ENCODE measurements around the gene NDST4.

NDST4 gene

GRCh38 chr4:114890773-114891172 lies 222.6 kb downstream of the NDST4 start:
- DNase-seq, result no peak

- no peak for DNase-seq
Observed at GRCh38 chr4:114886761-114887160, 226.7 kb downstream of the NDST4 start.

- no peak for DNase-seq
Observed at GRCh38 chr4:114883641-114884040, 229.8 kb downstream of the NDST4 start.

- DNase-seq, result no peak
Observed at GRCh38 chr4:114879916-114880669, 233.3 kb downstream of the NDST4 start.

- DNase-seq, result no peak
Observed at GRCh38 chr4:114875630-114876029, 237.8 kb downstream of the NDST4 start.

GRCh38 chr4:114874321-114874720 lies 239.1 kb downstream of the NDST4 start:
- no peak for DNase-seq

- no peak for DNase-seq
Observed at GRCh38 chr4:114870987-114871386, 242.4 kb downstream of the NDST4 start.

- DNase-seq, result no peak
Observed at GRCh38 chr4:114866901-114867670, 246.3 kb downstream of the NDST4 start.

GRCh38 chr4:114864060-114864459 lies 249.4 kb downstream of the NDST4 start:
- DNase-seq, result no peak

GRCh38 chr4:114860786-114861185 lies 252.6 kb downstream of the NDST4 start:
- no peak for DNase-seq

- no peak for DNase-seq
Observed at GRCh38 chr4:114857831-114858230, 255.6 kb downstream of the NDST4 start.

- DNase-seq, result no peak
Observed at GRCh38 chr4:114839986-114840385, 273.4 kb downstream of the NDST4 start.

GRCh38 chr4:114830628-114831027 lies 282.8 kb downstream of the NDST4 start:
- DNase-seq, result no peak

GRCh38 chr4:114827651-114828050 lies 285.8 kb downstream of the NDST4 start:
- DNase-seq, result no peak

GRCh38 chr4:114815760-114816159 lies 297.7 kb downstream of the NDST4 start:
- no peak for DNase-seq

- no peak for DNase-seq
Observed at GRCh38 chr4:114813961-114814360, 299.5 kb downstream of the NDST4 start.

- no peak for DNase-seq
Observed at GRCh38 chr4:114811564-114812301, 301.7 kb downstream of the NDST4 start.

GRCh38 chr4:114807759-114808404 lies 305.5 kb downstream of the NDST4 start:
- DNase-seq, result no peak

- no peak for DNase-seq
Observed at GRCh38 chr4:114807357-114807756, 306.1 kb downstream of the NDST4 start.

- no peak for DNase-seq
Observed at GRCh38 chr4:114791976-114792375, 321.4 kb downstream of the NDST4 start.

- DNase-seq, result no peak
Observed at GRCh38 chr4:114785570-114785969, 327.9 kb downstream of the NDST4 start.

GRCh38 chr4:114783215-114783595 lies 330.2 kb downstream of the NDST4 start:
- no peak for DNase-seq

Data from NCI-H2029 (cell line).